Heart right ventricle (tissue), 16 donors: ENCODE results near the gene PRDM16. TPM values are rescaled to one million over a fixed set of nuclear protein-coding genes. Genes with fewer than 3 reads are reported as not detected.

Source experiments
- ATAC-seq, 8 donors: fragments of 200-7000 bp; cut with Tn5 transposase; one replicate each; pipeline ENCODE4 v1.9.1; 2020; ENCODE audit warnings: mild to moderate bottlenecking in 8 of 8, moderate library complexity in 8 of 8, moderate number of reproducible peaks in 1 of 8
- DNase-seq, 2 donors: peaks; one replicate each; pipeline ENCODE4 v3.0.0-alpha.2; 2020
- H3K27ac ChIP-seq, 10 donors: fragments of 200-600 bp; sonication (generic) in 2 of 10; one replicate each; pipeline versions ENCODE4 v1.5.0 to v1.8.0; 2020 to 2022; ENCODE audit warnings: mild to moderate bottlenecking in 3 of 10
- H3K27me3 ChIP-seq, 7 donors: fragments of 200-600 bp; one replicate each; pipeline ENCODE4 v1.8.0; 2021 to 2022; ENCODE audit warnings: mild to moderate bottlenecking in 2 of 7
- H3K36me3 ChIP-seq, 9 donors: fragments of 200-600 bp; sonication (generic) in 1 of 9; one replicate each; pipeline versions ENCODE4 v1.5.0 to v1.8.0; 2020 to 2022; ENCODE audit warnings: mild to moderate bottlenecking in 2 of 9
- H3K4me1 ChIP-seq, 9 donors: fragments of 200-600 bp; sonication (generic) in 1 of 9; one replicate each; pipeline versions ENCODE4 v1.5.0 to v1.8.0; 2020 to 2022; ENCODE audit warnings: mild to moderate bottlenecking in 4 of 9
- H3K4me3 ChIP-seq, 10 donors: fragments of 200-600 bp; sonication (generic) in 2 of 10; one replicate each; pipeline versions ENCODE4 v1.5.0 to v1.8.0; 2020 to 2022; ENCODE audit warnings: mild to moderate bottlenecking in 7 of 10, moderate library complexity in 2 of 10
- H3K9me3 ChIP-seq, 11 donors: fragments of 200-600 bp in 10 of 11; sonication (generic) in 2 of 11; one replicate each; pipeline versions ENCODE4 v1.5.0 to v1.8.0; 2013 to 2022; ENCODE audit warnings: mild to moderate bottlenecking in 2 of 11, control low read depth in 1 of 11, moderate library complexity in 1 of 11
- CTCF ChIP-seq, 9 donors: fragments of 200-600 bp; sonication (generic) in 2 of 9; IDR thresholded peaks; one replicate each; pipeline versions ENCODE4 v1.5.0 to v1.8.0; 2021 to 2022; ENCODE audit warnings: antibody characterized with exemption in 9 of 9, mild to moderate bottlenecking in 5 of 9, moderate library complexity in 1 of 9
- WGBS, 2 donors: extraction: QIAGEN DNeasy Blood & Tissue Kit; methylation state at CpG; one replicate each; pipeline ENCODE4 v1.1.7; 2013; ENCODE audit warnings: inconsistent platforms in 1 of 2; 5-methylcytosine and 5-hydroxymethylcytosine counted together
- intact Hi-C, 10 donors: fragments of 100-400 bp; cut with DNase I; formaldehyde crosslinking; loops; one replicate each; pipeline versions ENCODE4 v1.11.1 to v1.14.2; 2022
- polyA plus RNA-seq, 2 donors: library from polyadenylated mRNA; stranded (reverse); fragments of 200-250 nt; gene quantifications; one replicate each; pipeline ENCODE4 v1.2.3, GENCODE V29; 2013
- total RNA-seq, 10 donors: library from RNA; stranded (reverse); fragmentation: NEBNext Ultra II Directional in 3 of 10; extraction: Animal tissue kit (Norgen Biotek cat#: 25700) in 3 of 10; gene quantifications; one replicate each; pipeline versions ENCODE4 v1.2.1 to v1.2.4, GENCODE V29; 2021 to 2023
- donor health status: Arrhythmogenic right ventricular cardiomyopathy.
- donor health status: ischemic (EF 13 %, LVEDD 7.1; RV severe dilation, severe dysfunction).
- donor health status: healthy with polysubstance abuse.
- donor health status: DM: no; HTN: yes; CAD: no.
- donor health status: DM: no; HTN: no; CAD: no.
- donor health status: ischemic (EF 25% LVEDD 6.9; RV normal size, moderate dysfunction).
- donor health status: ischemic (EF 25% LVEDD 5.7; RV mildly dilated, moderate dysfunction).
- donor health status: healthy.
- donor health status: DM: yes; HTN: yes; CAD: no.
- donor health status: Ischemic cardiomyopathy.
- donor health status: ischemic (EF 35%, LVEDD 5.7; RV mildly dilated, moderate dysfunction).
- donor health status: nonischemic (EF 11% LVEDD 7.7; RV severe dilation, severe dysfunction).
- donor health status: DM: yes; HTN: yes; CAD: no.
- donor health status: PGD.
- donor health status: ischemic (EF 29% LVEDD 5.4; RV normal size, mild dysfunction).
- donor health status: nonischemic (EF 23%, LVEDD 6.1; RV moderate dilation, normal function).

The PRDM16 gene
- total and polyA plus RNA-seq, 12 donors, result 4.1 to 25.9 (median 14.8) TPM

- DNase-seq, result peak in 1 of 2 donors; percentile 9
- H3K4me3 ChIP-seq, result no peak overlapping the region
Measured at GRCh38 chr1:3459051-3459908, 390.3 kb downstream of the PRDM16 start.

GRCh38 chr1:3459940-3460671, 391.1 kb downstream of the PRDM16 start:
- no peak overlapping the region for H3K4me3 ChIP-seq
- peak in 3 of 8 donors; percentile 12 to 49 (median 38) for ATAC-seq
- peaks cover 0 to 5% (median 0%) of the 10 kb centered on the region in 7 donors for H3K27me3 ChIP-seq
- H3K9me3 ChIP-seq, result no peaks in the 10 kb centered on the region
- no peaks in the 10 kb centered on the region for H3K36me3 ChIP-seq
- H3K4me1 ChIP-seq, result peaks cover 6 to 35% (median 20%) of the 10 kb centered on the region in 9 donors
- intact Hi-C loops, result loop anchor here in 1 of 10 donors (10.0 kb wide), 1 partner anchor 265 kb away; no protein-coding TSS in a partner anchor
- peak in 1 of 2 donors; percentile 22 for DNase-seq
- TF ChIP-seq CTCF (IDR thresholded peaks at IDR 0.05), result no peak
- H3K27ac ChIP-seq, result peak overlapping the region in 1 of 10 donors; percentile 48
- 73 to 84% methylated on average over 23 of the region's 23 CpGs for WGBS, 2 donors

More at GRCh38 chr1:3459051-3459908, 390.3 kb downstream of the PRDM16 start:
- Histone ChIP-seq H3K9me3 (no peaks in the 10 kb centered on the region), H3K36me3 (no peaks in the 10 kb centered on the region), H3K27ac (peak overlapping the region in 1 of 10 donors; percentile 48), H3K4me1 (peaks cover 11 to 41% (median 25%) of the 10 kb centered on the region in 9 donors), H3K27me3 (peaks cover 0 to 11% (median 0%) of the 10 kb centered on the region in 7 donors)
- intact Hi-C loops, result loop anchor here in 1 of 10 donors (10.0 kb wide), 1 partner anchor 266 kb away; no protein-coding TSS in a partner anchor
- 91 to 92% methylated on average over 24 of the region's 24 CpGs for WGBS, 2 donors
- no peak for TF ChIP-seq CTCF (IDR thresholded peaks at IDR 0.05)
- no peak for ATAC-seq

GRCh38 chr1:3460672-3461131, 391.7 kb downstream of the PRDM16 start:
- H3K27ac ChIP-seq, result peak overlapping the region in 1 of 10 donors; percentile 48
- no peak for TF ChIP-seq CTCF (IDR thresholded peaks at IDR 0.05)
- peaks cover 5 to 33% (median 17%) of the 10 kb centered on the region in 9 donors for H3K4me1 ChIP-seq
- ATAC-seq (peak in 6 of 8 donors; percentile 11 to 43 (median 34)), DNase-seq (peak in 1 of 2 donors; percentile 22)
- intact Hi-C loops, result no loop called here
- H3K4me3 ChIP-seq, result no peak overlapping the region
- no peaks in the 10 kb centered on the region for H3K36me3 ChIP-seq
- no peaks in the 10 kb centered on the region for H3K9me3 ChIP-seq
- WGBS, 2 donors, result 49 to 54% methylated on average over 14 of the region's 14 CpGs
- H3K27me3 ChIP-seq, result no peaks in the 10 kb centered on the region
